DND-41 (cell line): ENCODE measurements around the gene AKNA.

Source experiments
- ATAC-seq: fragments of 200-7000 bp; cut with Tn5 transposase; 3 replicates; pipeline ENCODE4 v1.9.1; 2021; ENCODE audit warnings: low read depth; ENCODE audit not compliant: insufficient read depth
- DNase-seq: peaks from one replicate; pipeline ENCODE4 v3.0.0-alpha.2; 2020
- H2AFZ ChIP-seq: 2 replicates; pipeline ENCODE4 v1.6.0; 2012; ENCODE audit warnings: low read depth, low read length
- H3K27ac ChIP-seq: 2 replicates; pipeline ENCODE4 v1.5.1; 2012; ENCODE audit warnings: low read length, inconsistent platforms
- H3K27me3 ChIP-seq: fragments of 200-600 bp; sonication (generic); 2 replicates; pipeline ENCODE4 v1.6.0; 2012; ENCODE audit warnings: low read length, mild to moderate bottlenecking, inconsistent platforms; ENCODE audit not compliant: insufficient read depth, poor library complexity
- H3K36me3 ChIP-seq: 2 replicates; pipeline ENCODE4 v1.5.1; 2012; ENCODE audit warnings: low read length, inconsistent platforms; ENCODE audit not compliant: insufficient read depth
- H3K4me1 ChIP-seq: 2 replicates; pipeline ENCODE4 v1.5.1; 2012; ENCODE audit warnings: mild to moderate bottlenecking, low read length; ENCODE audit not compliant: insufficient read depth
- H3K4me2 ChIP-seq: 2 replicates; pipeline ENCODE4 v1.6.0; 2012; ENCODE audit warnings: mild to moderate bottlenecking, moderate library complexity, low read length, inconsistent platforms; ENCODE audit not compliant: insufficient read depth
- H3K4me3 ChIP-seq, 2 experiments: fragments of 200-600 bp in 1 of 2; shearing (Covaris generic) in 1 of 2; 2 replicates each; pipeline ENCODE4 v1.5.1; 2012 to 2016; ENCODE audit warnings: inconsistent platforms in 2 of 2, low read length in 2 of 2, mild to moderate bottlenecking in 2 of 2, low read depth in 1 of 2, moderate library complexity in 1 of 2
- H3K79me2 ChIP-seq: 2 replicates; pipeline ENCODE4 v1.6.0; 2012; ENCODE audit warnings: low read length, inconsistent platforms; ENCODE audit not compliant: insufficient read depth
- H3K9ac ChIP-seq: 2 replicates; pipeline ENCODE4 v1.6.0; 2012; ENCODE audit warnings: low read depth, mild to moderate bottlenecking, inconsistent platforms, low read length, moderate library complexity
- H3K9me3 ChIP-seq: 2 replicates; pipeline ENCODE4 v1.5.1; 2012; ENCODE audit warnings: low read length, moderate library complexity, mild to moderate bottlenecking, inconsistent platforms; ENCODE audit not compliant: insufficient read depth, severe bottlenecking
- H4K20me1 ChIP-seq: 2 replicates; pipeline ENCODE4 v1.6.0; 2012; ENCODE audit warnings: low read length; ENCODE audit not compliant: insufficient read depth
- EZH2 ChIP-seq: IDR thresholded peaks from 3 replicates; pipeline ENCODE4 v1.6.1; 2012; ENCODE audit warnings: borderline replicate concordance, low read depth, mild to moderate bottlenecking, moderate library complexity, low read length, inconsistent platforms; ENCODE audit not compliant: severe bottlenecking
- TF ChIP-seq, protein P1 (sequence below): IDR thresholded peaks from 2 replicates; pipeline ENCODE4 v1.5.1; 2012; ENCODE audit warnings: borderline replicate concordance, low read length, moderate library complexity, mild to moderate bottlenecking; ENCODE audit not compliant: poor library complexity, severe bottlenecking; ENCODE audit errors: extremely low read depth

Gene AKNA

DNA sequence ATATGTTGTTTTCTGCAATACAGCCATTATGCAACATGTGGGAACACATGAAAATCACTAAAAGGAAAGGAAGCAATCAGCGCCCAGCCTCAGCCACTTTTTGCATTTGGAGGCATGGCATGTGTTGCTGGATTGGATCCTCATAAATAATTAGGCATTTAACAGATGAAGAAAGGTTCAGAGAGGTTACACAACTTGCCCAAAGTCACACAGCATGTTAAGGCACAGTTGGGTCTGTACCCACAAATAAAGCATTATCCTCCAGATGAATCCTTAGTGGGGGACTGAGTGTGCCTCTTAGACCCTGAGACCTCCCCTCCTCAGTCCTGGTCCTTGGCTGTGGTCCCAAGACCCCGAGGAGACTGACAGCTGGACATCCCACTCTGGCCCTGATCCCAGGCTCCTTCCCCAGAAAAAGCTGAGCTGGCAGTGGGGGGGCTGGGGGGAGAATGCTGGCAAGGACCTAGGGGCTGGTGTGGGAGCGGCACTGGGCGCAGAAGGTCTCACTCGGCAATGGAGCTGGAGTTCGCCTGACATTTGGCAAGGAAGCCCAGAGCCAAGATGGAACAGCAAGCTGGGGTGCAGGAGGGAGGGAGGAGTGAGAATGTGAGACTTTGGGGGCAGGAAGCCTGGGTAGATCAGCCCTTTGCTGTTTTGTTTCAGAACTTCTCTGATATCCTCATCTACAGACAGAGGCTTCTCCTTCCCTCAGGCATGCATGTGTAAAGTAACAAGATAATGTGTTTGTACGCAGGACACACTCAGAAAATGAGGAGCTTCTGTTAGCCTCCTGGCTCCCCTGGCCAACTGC lies 6.9 kb upstream of the AKNA start:
- TF ChIP-seq, protein P1, sequence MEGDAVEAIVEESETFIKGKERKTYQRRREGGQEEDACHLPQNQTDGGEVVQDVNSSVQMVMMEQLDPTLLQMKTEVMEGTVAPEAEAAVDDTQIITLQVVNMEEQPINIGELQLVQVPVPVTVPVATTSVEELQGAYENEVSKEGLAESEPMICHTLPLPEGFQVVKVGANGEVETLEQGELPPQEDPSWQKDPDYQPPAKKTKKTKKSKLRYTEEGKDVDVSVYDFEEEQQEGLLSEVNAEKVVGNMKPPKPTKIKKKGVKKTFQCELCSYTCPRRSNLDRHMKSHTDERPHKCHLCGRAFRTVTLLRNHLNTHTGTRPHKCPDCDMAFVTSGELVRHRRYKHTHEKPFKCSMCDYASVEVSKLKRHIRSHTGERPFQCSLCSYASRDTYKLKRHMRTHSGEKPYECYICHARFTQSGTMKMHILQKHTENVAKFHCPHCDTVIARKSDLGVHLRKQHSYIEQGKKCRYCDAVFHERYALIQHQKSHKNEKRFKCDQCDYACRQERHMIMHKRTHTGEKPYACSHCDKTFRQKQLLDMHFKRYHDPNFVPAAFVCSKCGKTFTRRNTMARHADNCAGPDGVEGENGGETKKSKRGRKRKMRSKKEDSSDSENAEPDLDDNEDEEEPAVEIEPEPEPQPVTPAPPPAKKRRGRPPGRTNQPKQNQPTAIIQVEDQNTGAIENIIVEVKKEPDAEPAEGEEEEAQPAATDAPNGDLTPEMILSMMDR = no peak
- TF ChIP-seq EZH2 = no peak
- Histone ChIP-seq H4K20me1 (peaks cover 3% of the 10 kb centered on the region; the same call in 1 of the 2 replicates), H3K4me3 (no peak overlapping the region), H3K4me1 (peaks cover 31% of the 10 kb centered on the region), H3K27ac (peak overlapping the region; percentile 31), H3K36me3 (peaks cover 11% of the 10 kb centered on the region; the same call in 1 of the 2 replicates), H2AFZ (no peak overlapping the region), H3K4me2 (no peak overlapping the region), H3K9ac (no peak overlapping the region), H3K27me3 (no peaks in the 10 kb centered on the region), H3K79me2 (peaks cover 52% of the 10 kb centered on the region), H3K9me3 (no peaks in the 10 kb centered on the region)
- ATAC-seq (no peak), DNase-seq (no peak)

GRCh38 chr9:114392749-114393112 lies 4.9 kb upstream of the AKNA start:
- Histone ChIP-seq H3K4me3 (no peak overlapping the region), H2AFZ (no peak overlapping the region), H3K36me3 (peaks cover 11% of the 10 kb centered on the region; the same call in 1 of the 2 replicates), H3K9me3 (no peaks in the 10 kb centered on the region), H3K9ac (no peak overlapping the region), H3K4me2 (no peak overlapping the region), H3K27me3 (no peaks in the 10 kb centered on the region), H3K27ac (peak overlapping the region; percentile 26; the same call in 1 of the 2 replicates), H4K20me1 (peaks cover 3% of the 10 kb centered on the region; the same call in 1 of the 2 replicates), H3K4me1 (peaks cover 43% of the 10 kb centered on the region), H3K79me2 (peaks cover 72% of the 10 kb centered on the region)
- DNase-seq (no peak), ATAC-seq (no peak)
- no peak for TF ChIP-seq EZH2
- TF ChIP-seq, protein P1 = no peak

DNA sequence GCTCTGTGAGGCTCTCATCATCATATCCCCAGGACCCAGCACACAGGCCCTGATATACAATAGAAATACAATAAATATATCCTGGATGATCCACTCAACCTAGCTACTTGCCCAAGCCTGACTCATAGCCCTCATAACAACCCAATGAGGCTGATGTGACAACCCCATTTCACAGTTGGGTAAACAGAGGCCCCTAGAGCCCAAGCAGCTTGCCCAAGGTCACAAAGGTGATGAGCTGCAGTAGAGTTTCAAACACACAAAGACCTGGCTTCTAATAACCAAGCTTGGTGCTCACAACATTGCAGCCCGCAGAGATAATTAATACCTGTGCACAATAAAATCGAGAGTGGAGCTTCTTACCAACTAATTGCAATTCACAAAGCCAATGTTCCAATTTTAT lies 3.2 kb upstream of the AKNA start:
- ATAC-seq (no peak), DNase-seq (no peak)
- no peak overlapping the region for H2AFZ ChIP-seq
- peaks cover 14% of the 10 kb centered on the region for H3K36me3 ChIP-seq
- no peak overlapping the region for H3K4me2 ChIP-seq
- peaks cover 38% of the 10 kb centered on the region for H3K4me1 ChIP-seq
- H3K9me3 ChIP-seq = no peaks in the 10 kb centered on the region
- no peak overlapping the region for H3K4me3 ChIP-seq
- TF ChIP-seq, protein P1 = no peak
- no peak for TF ChIP-seq EZH2
- H3K79me2 ChIP-seq = peaks cover 74% of the 10 kb centered on the region
- no peak overlapping the region for H3K27ac ChIP-seq
- no peak overlapping the region for H3K9ac ChIP-seq
- peaks cover 7% of the 10 kb centered on the region; the same call in 1 of the 2 replicates for H4K20me1 ChIP-seq
- no peaks in the 10 kb centered on the region for H3K27me3 ChIP-seq
